ENCODE results near the gene ITPKC.
A peak's percentile ranks its signal among the peaks of the same experiment; 100 is the strongest.

The ITPKC gene

GRCh38 chr19:40714441-40715299 lies 2.2 kb upstream of the ITPKC start:
- peak overlapping the region; percentile 64 for H3K4me3 ChIP-seq (ENCODE audit: low read depth, low read length)
- TF ChIP-seq CTCF (IDR thresholded peaks at IDR 0.05; ENCODE audit: low read depth, low read length): no peak

- peak overlapping the region; percentile 72 for H3K4me3 ChIP-seq (ENCODE audit: low read depth, low read length)
- TF ChIP-seq CTCF (IDR thresholded peaks at IDR 0.05; ENCODE audit: low read depth, low read length): no peak
Observed at GRCh38 chr19:40716031-40716481, 856 bp upstream of the ITPKC start.

GRCh38 chr19:40717325-40717879 lies 490 bp downstream of the ITPKC start:
- peak overlapping the region; percentile 72 for H3K4me3 ChIP-seq (ENCODE audit: low read depth, low read length)
- no peak for TF ChIP-seq CTCF (IDR thresholded peaks at IDR 0.05; ENCODE audit: low read depth, low read length)

- peak overlapping the region; percentile 72 for H3K4me3 ChIP-seq (ENCODE audit: low read depth, low read length)
- TF ChIP-seq CTCF (IDR thresholded peaks at IDR 0.05; ENCODE audit: low read depth, low read length): no peak
Observed at GRCh38 chr19:40717880-40718773, 1.2 kb downstream of the ITPKC start.

GRCh38 chr19:40718774-40719391 lies 2.0 kb downstream of the ITPKC start:
- TF ChIP-seq CTCF (IDR thresholded peaks at IDR 0.05; ENCODE audit: low read depth, low read length): no peak

GRCh38 chr19:40719414-40719894 lies 2.5 kb downstream of the ITPKC start:
- no peak for TF ChIP-seq CTCF (IDR thresholded peaks at IDR 0.05; ENCODE audit: low read depth, low read length)
- peak overlapping the region; percentile 72 for H3K4me3 ChIP-seq (ENCODE audit: low read depth, low read length)

More at GRCh38 chr19:40718774-40719391, 2.0 kb downstream of the ITPKC start:
- H3K4me3 ChIP-seq (ENCODE audit: low read depth, low read length): peak overlapping the region; percentile 72
